IMR-90 (cell line): ENCODE measurements around the gene MYO1D. TPM values are rescaled to one million over a fixed set of nuclear protein-coding genes. Genes with fewer than 3 reads are reported as not detected.
A peak's percentile ranks its signal among the peaks of the same experiment; 100 is the strongest.

Experiments used
- ATAC-seq: fragments of 200-7000 bp; cut with Tn5 transposase; 2 replicates; pipeline ENCODE4 v1.9.1; 2020; ENCODE audit warnings: low read depth, mild to moderate bottlenecking, moderate library complexity
- BruUV-seq: library from RNA; stranded (reverse); fragments of 400-500 nt; replicated peaks from 2 replicates; lab custom pipeline; 2021; lab: Mats Ljungman, UMichigan
- CTCF ChIA-PET: fragments of 300-600 bp; formaldehyde crosslinking; extraction: SDS; loops from one replicate; lab custom pipeline; 2021; ENCODE audit warnings: antibody characterized with exemption; lab: Yijun Ruan, JAX
- POLR2A ChIA-PET: fragments of 300-600 bp; sonication (Branson Sonifier 250); formaldehyde crosslinking; loops from one replicate; lab custom pipeline; 2022; ENCODE audit warnings: antibody characterized with exemption; ENCODE audit not compliant: unreplicated experiment; lab: Charles Lee
- DNase-seq: peaks from one replicate; pipeline ENCODE4 v3.0.0; 2013
- H2AFZ ChIP-seq: replicated peaks from 2 replicates; pipeline ENCODE3; 2013; ENCODE audit warnings: low read length, mild to moderate bottlenecking; ENCODE audit not compliant: poor library complexity
- H2AK5ac ChIP-seq: 2 replicates; pipeline ENCODE4 v1.6.1; 2013; ENCODE audit warnings: low read depth, low read length, inconsistent platforms
- H2AK9ac ChIP-seq: replicated peaks from 2 replicates; pipeline ENCODE3; 2013; ENCODE audit warnings: mild to moderate bottlenecking, low read depth, low read length, moderate library complexity; ENCODE audit not compliant: poor library complexity
- H2BK120ac ChIP-seq: 2 replicates; pipeline ENCODE4 v1.6.1; 2013; ENCODE audit warnings: low read depth, low read length, inconsistent platforms
- H2BK15ac ChIP-seq: 3 replicates; pipeline ENCODE4 v1.6.1; 2013; ENCODE audit warnings: low read depth, low read length, inconsistent platforms
- H2BK20ac ChIP-seq: 2 replicates; pipeline ENCODE4 v1.6.1; 2013; ENCODE audit warnings: low read depth, mild to moderate bottlenecking, inconsistent platforms, low read length, moderate library complexity
- H2BK5ac ChIP-seq: 2 replicates; pipeline ENCODE4 v1.6.1; 2013; ENCODE audit warnings: mild to moderate bottlenecking, low read depth, low read length, inconsistent platforms; ENCODE audit not compliant: poor library complexity, severe bottlenecking
- H3K14ac ChIP-seq: replicated peaks from 2 replicates; pipeline ENCODE4 v1.6.1; 2013; ENCODE audit warnings: low read depth, low read length, inconsistent platforms
- H3K18ac ChIP-seq: 2 replicates; pipeline ENCODE4 v1.6.1; 2013; ENCODE audit warnings: low read depth, low read length, control low read depth
- H3K23ac ChIP-seq: 2 replicates; pipeline ENCODE4 v1.6.1; 2013; ENCODE audit warnings: low read depth, low read length, inconsistent platforms
- H3K27ac ChIP-seq: 2 replicates; pipeline ENCODE4 v1.5.1; 2013; ENCODE audit warnings: mild to moderate bottlenecking, control low read depth, low read length; ENCODE audit not compliant: insufficient read depth
- H3K27me3 ChIP-seq: 2 replicates; pipeline ENCODE4 v1.6.1; 2013; ENCODE audit warnings: low read length; ENCODE audit not compliant: control insufficient read depth, insufficient read depth
- H3K36me3 ChIP-seq: 2 replicates; pipeline ENCODE4 v1.6.1; 2013; ENCODE audit warnings: low read length, mixed read lengths; ENCODE audit not compliant: control insufficient read depth, insufficient read depth
- H3K4ac ChIP-seq: 2 replicates; pipeline ENCODE4 v1.6.1; 2013; ENCODE audit warnings: low read depth, low read length, inconsistent platforms
- H3K4me1 ChIP-seq: 2 replicates; pipeline ENCODE4 v1.6.1; 2013; ENCODE audit warnings: low read length, mixed read lengths; ENCODE audit not compliant: control insufficient read depth, insufficient read depth
- H3K4me2 ChIP-seq: 2 replicates; pipeline ENCODE4 v1.6.1; 2013; ENCODE audit warnings: low read depth, mild to moderate bottlenecking, control low read depth, low read length, moderate library complexity
- H3K4me3 ChIP-seq: 2 replicates; pipeline ENCODE4 v1.5.1; 2013; ENCODE audit warnings: low read depth, mild to moderate bottlenecking, control low read depth, low read length, moderate library complexity; ENCODE audit not compliant: insufficient read depth
- H3K56ac ChIP-seq: 2 replicates; pipeline ENCODE4 v1.6.1; 2013; ENCODE audit warnings: low read length, inconsistent platforms; ENCODE audit not compliant: insufficient read depth; ENCODE audit errors: extremely low read depth
- H3K79me1 ChIP-seq, 2 experiments: 2 replicates each; pipeline ENCODE4 v1.6.1; 2013; ENCODE audit warnings: low read length in 2 of 2, inconsistent platforms in 1 of 2, low read depth in 1 of 2
- H3K9ac ChIP-seq: 2 replicates; pipeline ENCODE4 v1.6.1; 2013; ENCODE audit warnings: low read depth, low read length, control low read depth
- H3K9me1 ChIP-seq: 2 replicates; pipeline ENCODE4 v1.6.1; 2013; ENCODE audit warnings: low read length, inconsistent platforms; ENCODE audit not compliant: insufficient read depth
- H3K9me3 ChIP-seq: 2 replicates; pipeline ENCODE4 v1.6.1; 2013; ENCODE audit warnings: low read length; ENCODE audit not compliant: control insufficient read depth, insufficient read depth
- H4K20me1 ChIP-seq: 2 replicates; pipeline ENCODE4 v1.6.1; 2013; ENCODE audit warnings: low read length, inconsistent platforms; ENCODE audit not compliant: insufficient read depth
- H4K5ac ChIP-seq: 2 replicates; pipeline ENCODE4 v1.6.1; 2013; ENCODE audit warnings: mild to moderate bottlenecking, low read depth, low read length, control low read depth
- H4K8ac ChIP-seq, 2 experiments: 2 replicates each; pipeline ENCODE4 v1.6.1; 2013; ENCODE audit warnings: low read depth in 2 of 2, low read length in 2 of 2, control low read depth in 1 of 2, inconsistent platforms in 1 of 2
- H4K91ac ChIP-seq: 2 replicates; pipeline ENCODE4 v1.6.1; 2013; ENCODE audit warnings: low read depth, low read length, inconsistent platforms; ENCODE audit not compliant: insufficient read depth
- BHLHE40 ChIP-seq: fragments of 150-350 bp; IDR thresholded peaks from 2 replicates; pipeline ENCODE4 v1.6.1; 2016; ENCODE audit warnings: mild to moderate bottlenecking, low read depth, low read length
- CEBPB ChIP-seq: IDR thresholded peaks from 2 replicates; pipeline ENCODE4 v1.6.1; 2012; ENCODE audit warnings: low read depth, low read length, improper control_type of control experiment
- CHD1 ChIP-seq: IDR thresholded peaks from 2 replicates; pipeline ENCODE4 v1.6.1; 2012; ENCODE audit warnings: low read depth, low read length, improper control_type of control experiment
- CTCF ChIP-seq: conservative IDR thresholded peaks from 2 replicates; pipeline ENCODE4 v1.5.1; 2012; ENCODE audit warnings: mild to moderate bottlenecking, low read depth, low read length, improper control_type of control experiment
- FOS ChIP-seq: fragments of 150-350 bp; IDR thresholded peaks from 2 replicates; pipeline ENCODE4 v1.6.1; 2016; ENCODE audit warnings: low read depth, low read length
- MAFK ChIP-seq: IDR thresholded peaks from 2 replicates; pipeline ENCODE4 v1.6.1; 2012; ENCODE audit warnings: low read depth, low read length, improper control_type of control experiment
- MAZ ChIP-seq: IDR thresholded peaks from 2 replicates; pipeline ENCODE4 v1.6.1; 2012; ENCODE audit warnings: low read depth, mild to moderate bottlenecking, low read length, improper control_type of control experiment, moderate library complexity, borderline replicate concordance
- MXI1 ChIP-seq: IDR thresholded peaks from 2 replicates; pipeline ENCODE4 v1.6.1; 2012; ENCODE audit warnings: low read depth, mild to moderate bottlenecking, low read length, moderate library complexity, borderline replicate concordance
- NFE2L2 ChIP-seq: fragments of 150-350 bp; IDR thresholded peaks from 2 replicates; pipeline ENCODE4 v1.6.1; 2016; ENCODE audit warnings: low read depth, mild to moderate bottlenecking, low read length
- RAD21 ChIP-seq: IDR thresholded peaks from 2 replicates; pipeline ENCODE4 v1.6.1; 2012; ENCODE audit warnings: low read length, improper control_type of control experiment
- RFX5 ChIP-seq: IDR thresholded peaks from 2 replicates; pipeline ENCODE4 v1.8.0; 2012; ENCODE audit warnings: low read depth, mild to moderate bottlenecking, low read length, moderate library complexity
- SMC3 ChIP-seq: fragments of 150-350 bp; IDR thresholded peaks from 2 replicates; pipeline ENCODE4 v1.6.1; 2016; ENCODE audit warnings: low read depth, mild to moderate bottlenecking, antibody characterized with exemption, low read length, moderate library complexity
- USF2 ChIP-seq: fragments of 150-350 bp; IDR thresholded peaks from 2 replicates; pipeline ENCODE4 v1.6.1; 2017; ENCODE audit warnings: mild to moderate bottlenecking, antibody characterized with exemption, low read length, low read depth
- WGBS, 2 experiments: methylation state at CpG; one replicate each; pipeline versions ENCODE4 v1.1.5 to v1.1.7; 2013; ENCODE audit warnings: missing lambda C conversion rate in 2 of 2; ENCODE audit not compliant: insufficient read length in 1 of 2; ENCODE audit errors: extremely low coverage in 2 of 2; 5-methylcytosine and 5-hydroxymethylcytosine counted together
- dilution Hi-C: fragments of 300-500 bp; cut with HindIII; formaldehyde crosslinking; loops from one replicate; pipeline ENCODE4 v1.14.3; 2018; ENCODE audit warnings: low sequenced_read_pairs; ENCODE audit not compliant: unreplicated experiment
- in situ Hi-C: fragments of 300-500 bp; cut with MboI; formaldehyde crosslinking; loops from 3 replicates; pipeline ENCODE4 v1.14.3; 2019; ENCODE audit warnings: low sequenced_read_pairs, inconsistent platforms, mixed read lengths
- intact Hi-C: fragments of 100-400 bp; cut with micrococcal nuclease; formaldehyde crosslinking; loops from 2 replicates; pipeline ENCODE4 v1.10.0; 2022
- polyA plus RNA-seq, 3 experiments: library from polyadenylated mRNA; depleted of rRNA; stranded (reverse); fragments of >200 nt; gene quantifications; 2 replicates each; pipeline ENCODE4 v1.2.3, GENCODE V29; 2012; ENCODE audit warnings: low replicate concordance in 1 of 3
- total RNA-seq: library from RNA; depleted of rRNA; stranded (reverse); fragments of >200 nt; gene quantifications from 2 replicates; pipeline ENCODE4 v1.2.3, GENCODE V29; 2012

Gene MYO1D
- total and polyA plus RNA-seq, 2 of the 4 experiments (the other 2 are of a cell fraction), result 0.63 to 0.90 TPM

- Histone ChIP-seq H3K23ac (no peak overlapping the region), H4K20me1 (no peaks in the 10 kb centered on the region), H4K5ac (no peak overlapping the region), H4K91ac (no peak overlapping the region), H3K18ac (no peak overlapping the region), H3K79me1 (no peaks in the 10 kb centered on the region), H2AK5ac (no peak overlapping the region), H2BK120ac (no peak overlapping the region), H3K27me3 (no peaks in the 10 kb centered on the region), H2BK5ac (no peak overlapping the region), H3K4me2 (no peak overlapping the region), H3K9ac (no peak overlapping the region), H2AFZ (no peak overlapping the region), H2BK20ac (no peak overlapping the region), H3K4ac (no peak overlapping the region), H3K14ac (no peak overlapping the region), H2BK15ac (no peak overlapping the region), H4K8ac (no peak overlapping the region), H3K4me1 (no peaks in the 10 kb centered on the region), H3K36me3 (no peaks in the 10 kb centered on the region), H3K56ac (no peak overlapping the region), H3K4me3 (no peak overlapping the region), H3K9me1 (no peaks in the 10 kb centered on the region), H2AK9ac (peak overlapping the region; percentile 15), H3K27ac (no peak overlapping the region), H3K9me3 (no peaks in the 10 kb centered on the region)
- dilution Hi-C loops (no loop called here), intact Hi-C loops (no loop called here), in situ Hi-C loops (no loop called here)
- DNase-seq (no peak), ATAC-seq (no peak)
- WGBS, 2 experiments, result no CpG with 5 or more reads among the region's 5 CpGs
- no TSS peak for BruUV-seq
- ChIA-PET CTCF (no interaction called here), POLR2A (no interaction called here)
- no peak for TF ChIP-seq BHLHE40
- no peak for TF ChIP-seq USF2
- no peak for TF ChIP-seq MXI1
- no peak for TF ChIP-seq MAZ
- TF ChIP-seq CEBPB, result no peak
- no peak for TF ChIP-seq RAD21
- no peak for TF ChIP-seq CTCF
- TF ChIP-seq CHD1, result no peak
- no peak for TF ChIP-seq NFE2L2
- no peak for TF ChIP-seq SMC3
- TF ChIP-seq RFX5, result no peak
- no peak for TF ChIP-seq MAFK
- TF ChIP-seq FOS, result no peak
Observed at GRCh38 chr17:32636598-32637218, 240.2 kb downstream of the MYO1D start.
